ENCODE data around the gene CDPF1. TPM values are rescaled to one million over a fixed set of nuclear protein-coding genes. Genes with fewer than 3 reads are reported as not detected.

CDPF1 gene
- total RNA-seq, 2 donors from 2014 or later = 8.1 to 12.4 TPM

GRCh38 chr22:46213052-46213451 is 37.0 kb downstream of the CDPF1 start:
- Histone ChIP-seq H3K27ac (no peak overlapping the region), H3K36me3 (peaks cover 36% of the 10 kb centered on the region), H3K27me3 (replicated peaks; ENCODE audit: insufficient read depth) (no peaks in the 10 kb centered on the region), H3K9me3 (peaks cover 13% of the 10 kb centered on the region), H3K4me1 (ENCODE audit: control insufficient read depth in 1 of 2, low read depth in 2 of 2) (no peaks in the 10 kb centered on the region), H3K4me3 (no peak overlapping the region)
- no peak for TF ChIP-seq CTCF (IDR thresholded peaks at IDR 0.05)
- no peak for ATAC-seq (ENCODE audit: insufficient number of reproducible peaks, low FRiP score, low read depth)
- DNase-seq (ENCODE audit: low spot score) = no peak

- Histone ChIP-seq H3K4me1 (ENCODE audit: control insufficient read depth in 1 of 2, low read depth in 2 of 2) (no peaks in the 10 kb centered on the region), H3K36me3 (peaks cover 33% of the 10 kb centered on the region), H3K27ac (no peak overlapping the region), H3K4me3 (no peak overlapping the region), H3K27me3 (replicated peaks; ENCODE audit: insufficient read depth) (no peaks in the 10 kb centered on the region), H3K9me3 (peaks cover 13% of the 10 kb centered on the region)
- ATAC-seq (ENCODE audit: insufficient number of reproducible peaks, low FRiP score, low read depth) (no peak), DNase-seq (ENCODE audit: low spot score) (no peak)
- no peak for TF ChIP-seq CTCF (IDR thresholded peaks at IDR 0.05)
Measured at GRCh38 chr22:46212195-46212594, 37.9 kb downstream of the CDPF1 start.

- H3K27me3 ChIP-seq (replicated peaks; ENCODE audit: insufficient read depth) = no peaks in the 10 kb centered on the region
- H3K27ac ChIP-seq = no peak overlapping the region
- no peak for TF ChIP-seq CTCF (IDR thresholded peaks at IDR 0.05)
- H3K4me1 ChIP-seq (ENCODE audit: control insufficient read depth in 1 of 2, low read depth in 2 of 2) = no peaks in the 10 kb centered on the region
- H3K36me3 ChIP-seq = peaks cover 19% of the 10 kb centered on the region
- DNase-seq (ENCODE audit: low spot score) (no peak), ATAC-seq (ENCODE audit: insufficient number of reproducible peaks, low FRiP score, low read depth) (no peak)
- H3K4me3 ChIP-seq = no peak overlapping the region
- peaks cover 13% of the 10 kb centered on the region for H3K9me3 ChIP-seq
Measured at GRCh38 chr22:46209262-46209661, 40.8 kb downstream of the CDPF1 start.

- TF ChIP-seq CTCF (IDR thresholded peaks at IDR 0.05) = no peak
- ATAC-seq (ENCODE audit: insufficient number of reproducible peaks, low FRiP score, low read depth) (no peak), DNase-seq (ENCODE audit: low spot score) (no peak)
- H3K27ac ChIP-seq = no peak overlapping the region
- H3K27me3 ChIP-seq (replicated peaks; ENCODE audit: insufficient read depth) = no peaks in the 10 kb centered on the region
- no peak overlapping the region for H3K4me3 ChIP-seq
- peaks cover 32% of the 10 kb centered on the region for H3K36me3 ChIP-seq
- peaks cover under 1% of the 10 kb centered on the region for H3K9me3 ChIP-seq
- no peaks in the 10 kb centered on the region for H3K4me1 ChIP-seq (ENCODE audit: control insufficient read depth in 1 of 2, low read depth in 2 of 2)
Measured at GRCh38 chr22:46203601-46203980, 46.5 kb downstream of the CDPF1 start.

- no peaks in the 10 kb centered on the region for H3K4me1 ChIP-seq (ENCODE audit: control insufficient read depth in 1 of 2, low read depth in 2 of 2)
- no peak overlapping the region for H3K27ac ChIP-seq
- peaks cover 32% of the 10 kb centered on the region for H3K36me3 ChIP-seq
- H3K27me3 ChIP-seq (replicated peaks; ENCODE audit: insufficient read depth) = no peaks in the 10 kb centered on the region
- DNase-seq (ENCODE audit: low spot score) = no peak
- no peak for TF ChIP-seq CTCF (IDR thresholded peaks at IDR 0.05)
- no peak for ATAC-seq (ENCODE audit: insufficient number of reproducible peaks, low FRiP score, low read depth)
- H3K9me3 ChIP-seq = no peaks in the 10 kb centered on the region
- H3K4me3 ChIP-seq = no peak overlapping the region
Measured at GRCh38 chr22:46202897-46203600, 47.0 kb downstream of the CDPF1 start.
